Kidney (tissue), 14 donors: ENCODE results near the gene ANKS1A. TPM values are rescaled to one million over a fixed set of nuclear protein-coding genes. Genes with fewer than 3 reads are reported as not detected.

Experiments used
- DNase-seq, 5 donors: peaks; one replicate each; pipeline ENCODE4 v3.0.0-alpha.2; 2013 to 2020
- FAIRE-seq: peaks from 2 replicates; lab custom pipeline; 2012; peaks lifted over from hg19 to GRCh38; lab: Jason Lieb, UNC
- H3K27ac ChIP-seq, 2 donors: one replicate each; pipeline ENCODE4 v1.7.0; 2013; ENCODE audit warnings: low read depth in 2 of 2, low read length in 2 of 2, inconsistent platforms in 1 of 2
- H3K27me3 ChIP-seq: one replicate; pipeline ENCODE4 v1.7.1; 2013; ENCODE audit warnings: low read length, inconsistent platforms; ENCODE audit not compliant: control insufficient read depth, insufficient read depth
- H3K36me3 ChIP-seq, 3 donors: one replicate each; pipeline versions ENCODE4 v1.7.0 to v1.7.1; 2013; ENCODE audit warnings: low read length in 3 of 3, control low read depth in 1 of 3, inconsistent platforms in 1 of 3; ENCODE audit not compliant: insufficient read depth in 3 of 3, control insufficient read depth in 2 of 3
- H3K4me1 ChIP-seq, 3 donors: one replicate each; pipeline versions ENCODE4 v1.7.0 to v1.7.1; 2013; ENCODE audit warnings: low read length in 3 of 3, inconsistent platforms in 1 of 3, low read depth in 1 of 3; ENCODE audit not compliant: control insufficient read depth in 2 of 3, insufficient read depth in 2 of 3
- H3K4me3 ChIP-seq, 3 donors: one replicate each; pipeline versions ENCODE4 v1.7.0 to v1.8.1; 2013; ENCODE audit warnings: low read length in 3 of 3, control low read depth in 1 of 3, inconsistent platforms in 1 of 3
- H3K9ac ChIP-seq, 3 donors: one replicate each; pipeline versions ENCODE4 v1.7.0 to v1.7.1; 2013; ENCODE audit warnings: low read length in 3 of 3, control low read depth in 1 of 3, inconsistent platforms in 1 of 3
- H3K9me3 ChIP-seq, 3 donors: one replicate each; pipeline versions ENCODE4 v1.7.0 to v1.7.1; 2013; ENCODE audit warnings: low read length in 3 of 3, control low read depth in 1 of 3, inconsistent platforms in 1 of 3; ENCODE audit not compliant: control insufficient read depth in 2 of 3, insufficient read depth in 1 of 3
- CTCF ChIP-seq: IDR thresholded peaks from 3 replicates; pipeline ENCODE4 v1.5.1; 2012; ENCODE audit warnings: mild to moderate bottlenecking, moderate library complexity, borderline replicate concordance; ENCODE audit not compliant: insufficient read depth; ENCODE audit errors: extremely low read depth
- intact Hi-C: fragments of 100-400 bp; cut with DNase I; formaldehyde crosslinking; loops from one replicate; pipeline ENCODE4 v1.11.1; 2022
- polyA plus RNA-seq: library from polyadenylated mRNA; stranded (reverse); fragments of 350-450 nt; fragmentation: Illumina TruSeq; extraction: RNeasy Lipid Tissue Mini Kit (QIAGEN cat#74804); gene quantifications from one replicate; pipeline ENCODE4 v1.2.3, GENCODE V29; 2014; ENCODE audit warnings: low read depth, low replicate concordance; ENCODE audit not compliant: insufficient read depth
- total RNA-seq: library from RNA; stranded (reverse); fragmentation: NEBNext Ultra II Directional; extraction: Animal tissue kit (Norgen Biotek cat#: 25700); gene quantifications from one replicate; pipeline ENCODE4 v1.2.1, GENCODE V29; 2021
- donor health status: control.
- donor health status: control.
- donor health status: control.
- donor health status: control.
- donor health status: control.
- donor health status: DM: yes; HTN: yes; CAD: no.
- donor health status: Normal renal cell carcinoma (clear cell type).

ANKS1A gene
- total and polyA plus RNA-seq, 2 donors from 2014 or later = 9.4 to 25.9 TPM

DNA sequence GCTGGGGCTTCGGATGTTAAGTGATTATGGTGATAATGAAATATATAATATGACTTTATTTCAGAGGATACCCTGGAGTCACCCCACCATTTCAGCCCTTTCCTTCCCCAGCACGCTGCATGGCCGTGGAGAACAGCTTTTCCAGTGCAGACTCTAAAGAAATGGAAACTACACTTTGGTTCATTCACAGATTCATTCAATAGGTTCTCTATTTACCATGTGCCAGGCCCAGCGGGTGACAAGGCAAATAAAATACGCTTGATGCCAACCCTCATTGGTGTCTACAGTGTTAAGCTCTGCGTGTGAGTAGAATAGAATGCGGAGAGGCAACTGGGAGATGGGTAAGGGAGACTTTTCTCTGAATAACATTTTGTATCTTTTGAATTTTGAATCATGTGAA lies 162.3 kb downstream of the ANKS1A start:
- H3K27ac ChIP-seq = no peak overlapping the region
- intact Hi-C loops = no loop called here
- H3K4me3 ChIP-seq = no peak overlapping the region
- H3K4me1 ChIP-seq = peaks cover 8 to 22% (median 18%) of the 10 kb centered on the region in 3 donors
- H3K27me3 ChIP-seq = no peaks in the 10 kb centered on the region
- H3K9ac ChIP-seq = no peak overlapping the region
- no peaks in the 10 kb centered on the region for H3K9me3 ChIP-seq
- peaks cover 0 to 15% (median 13%) of the 10 kb centered on the region in 3 donors for H3K36me3 ChIP-seq
- FAIRE-seq (no peak), DNase-seq (no peak)
- no peak for TF ChIP-seq CTCF

DNA sequence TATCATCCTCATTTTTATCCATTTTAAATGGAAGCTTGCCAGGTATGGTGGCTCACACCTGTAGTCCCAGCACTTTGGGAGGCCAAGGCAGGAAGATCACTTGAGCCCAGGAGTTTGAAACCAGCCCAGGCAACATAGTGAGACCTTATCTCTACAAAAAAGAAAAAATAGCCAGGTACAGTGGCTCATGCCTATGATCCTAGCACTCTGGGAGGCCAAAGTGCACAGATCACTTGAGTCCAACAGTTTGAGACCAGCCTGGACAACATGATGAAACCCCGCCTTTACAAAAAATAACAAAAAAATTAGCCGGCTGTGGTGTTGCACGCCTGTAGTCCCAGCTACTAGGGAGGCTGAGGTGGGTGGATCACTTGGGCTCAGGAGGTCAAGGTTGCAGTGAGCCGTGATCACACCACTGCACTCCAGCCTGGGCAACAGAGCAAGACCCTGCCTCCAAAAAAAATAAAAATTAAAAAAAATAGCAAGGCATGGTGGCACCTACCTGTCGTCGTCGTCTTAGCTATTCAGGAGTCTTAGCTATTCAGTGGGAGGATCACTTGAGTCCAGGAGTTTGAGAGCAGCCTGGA lies 163.0 kb downstream of the ANKS1A start:
- FAIRE-seq = no peak
- no peak for TF ChIP-seq CTCF
- DNase-seq = no peak
- no peaks in the 10 kb centered on the region for H3K9me3 ChIP-seq
- peaks cover 0 to 15% (median 13%) of the 10 kb centered on the region in 3 donors for H3K36me3 ChIP-seq
- peaks cover 5 to 18% (median 11%) of the 10 kb centered on the region in 3 donors for H3K4me1 ChIP-seq
- H3K27me3 ChIP-seq = no peaks in the 10 kb centered on the region
- no peak overlapping the region for H3K9ac ChIP-seq
- H3K4me3 ChIP-seq = no peak overlapping the region
- intact Hi-C loops = no loop called here
- H3K27ac ChIP-seq = no peak overlapping the region

DNA sequence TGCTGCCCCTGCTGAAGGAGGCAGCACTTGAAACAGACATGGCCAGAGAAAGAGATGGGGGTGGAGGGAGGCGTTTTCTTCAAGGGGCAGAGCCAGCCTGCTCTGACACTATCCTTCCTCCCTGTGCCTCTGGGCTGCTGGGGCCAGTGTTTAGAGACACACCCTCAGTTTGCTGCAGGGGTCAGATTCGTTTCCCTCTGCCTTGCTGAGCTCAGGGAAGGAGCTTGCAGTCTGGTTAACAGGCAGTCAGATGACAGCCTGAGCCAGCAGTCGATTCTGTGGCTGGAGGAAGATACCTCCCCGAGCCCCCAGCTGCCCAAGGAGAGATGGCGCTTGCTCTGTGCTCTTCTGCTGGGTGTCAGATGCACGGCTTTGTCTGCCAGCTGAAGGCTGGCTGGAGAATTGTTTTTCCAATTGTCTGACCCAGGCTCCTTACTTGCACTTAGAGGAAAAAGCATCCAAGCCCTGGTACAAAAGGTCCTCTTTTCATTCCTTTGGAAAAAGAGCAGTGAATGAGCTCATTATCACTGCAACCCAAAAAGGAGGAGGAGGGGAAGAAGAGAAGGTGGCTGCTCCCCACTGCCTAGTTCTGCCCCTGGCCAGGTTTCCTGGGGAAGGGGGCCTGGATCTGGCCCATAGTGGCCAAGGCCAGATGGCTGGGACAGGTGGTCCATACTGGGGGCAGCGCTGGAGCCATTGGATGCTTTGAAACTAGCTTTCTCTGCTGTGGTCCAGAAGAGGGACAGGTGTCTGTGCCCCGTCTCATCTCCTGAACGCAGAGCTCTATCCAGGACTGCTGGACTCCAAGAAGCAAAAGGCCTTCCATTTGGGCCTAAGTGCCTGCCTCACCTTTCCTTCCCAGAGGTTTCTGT lies 163.9 kb downstream of the ANKS1A start:
- peak in 1 of 5 donors; percentile 28 for DNase-seq
- H3K9ac ChIP-seq = no peak overlapping the region
- no peaks in the 10 kb centered on the region for H3K9me3 ChIP-seq
- intact Hi-C loops = no loop called here
- no peak overlapping the region for H3K4me3 ChIP-seq
- no peaks in the 10 kb centered on the region for H3K27me3 ChIP-seq
- H3K36me3 ChIP-seq = peaks cover 0 to 15% (median 13%) of the 10 kb centered on the region in 3 donors
- H3K27ac ChIP-seq = peak overlapping the region in 1 of 2 donors; percentile 10
- peaks cover 3 to 13% (median 3%) of the 10 kb centered on the region in 3 donors for H3K4me1 ChIP-seq
- no peak for FAIRE-seq
- no peak for TF ChIP-seq CTCF
